ENCODE data around the gene SENP7.

Gene SENP7

GRCh38 chr3:101519685-101520365, 6.8 kb upstream of the SENP7 start:
- TF ChIP-seq CTCF (IDR thresholded peaks at IDR 0.05; ENCODE audit: borderline replicate concordance, insufficient read depth, low read depth, low read length) = no peak
- H3K4me3 ChIP-seq (ENCODE audit: low read depth, low read length) = no peak overlapping the region

GRCh38 chr3:101518421-101518871, 5.4 kb upstream of the SENP7 start:
- H3K4me3 ChIP-seq (ENCODE audit: low read depth, low read length) = no peak overlapping the region
- TF ChIP-seq CTCF (IDR thresholded peaks at IDR 0.05; ENCODE audit: borderline replicate concordance, insufficient read depth, low read depth, low read length) = no peak

GRCh38 chr3:101513419-101513986, 491 bp upstream of the SENP7 start:
- peak overlapping the region; percentile 80 for H3K4me3 ChIP-seq (ENCODE audit: low read depth, low read length)
- TF ChIP-seq CTCF (IDR thresholded peaks at IDR 0.05; ENCODE audit: borderline replicate concordance, insufficient read depth, low read depth, low read length) = no peak

GRCh38 chr3:101512396-101512645, 691 bp downstream of the SENP7 start:
- peak overlapping the region; percentile 80 for H3K4me3 ChIP-seq (ENCODE audit: low read depth, low read length)

GRCh38 chr3:101509811-101510210, 3.2 kb downstream of the SENP7 start:
- no peak for TF ChIP-seq CTCF (IDR thresholded peaks at IDR 0.05; ENCODE audit: borderline replicate concordance, insufficient read depth, low read depth, low read length)
- H3K4me3 ChIP-seq (ENCODE audit: low read depth, low read length) = no peak overlapping the region

More at GRCh38 chr3:101512396-101512645, 691 bp downstream of the SENP7 start:
- no peak for TF ChIP-seq CTCF (IDR thresholded peaks at IDR 0.05; ENCODE audit: borderline replicate concordance, insufficient read depth, low read depth, low read length)

- H3K4me3 ChIP-seq (ENCODE audit: low read depth, low read length) = no peak overlapping the region
- TF ChIP-seq CTCF (IDR thresholded peaks at IDR 0.05; ENCODE audit: borderline replicate concordance, insufficient read depth, low read depth, low read length) = no peak
Observed at GRCh38 chr3:101509281-101509680, 3.7 kb downstream of the SENP7 start.

- no peak overlapping the region for H3K4me3 ChIP-seq (ENCODE audit: low read depth, low read length)
- no peak for TF ChIP-seq CTCF (IDR thresholded peaks at IDR 0.05; ENCODE audit: borderline replicate concordance, insufficient read depth, low read depth, low read length)
Observed at GRCh38 chr3:101501783-101502182, 11.2 kb downstream of the SENP7 start.

Measured in GM12875 (cell line).